Left renal pelvis (tissue), 4 donors: ENCODE results near the gene GZF1. TPM values are rescaled to one million over a fixed set of nuclear protein-coding genes. Genes with fewer than 3 reads are reported as not detected.

Experiments
- DNase-seq, 4 donors: peaks; one replicate each; pipeline ENCODE4 v3.0.0-alpha.2; 2013; ENCODE audit warnings: low read depth in 4 of 4, low spot score in 3 of 4
- polyA plus RNA-seq, 4 donors: library from polyadenylated mRNA; unstranded; fragments of 120-200 nt; gene quantifications; one replicate each; pipeline ENCODE4 v1.2.1, GENCODE V29; 2013; ENCODE audit not compliant: insufficient read length in 4 of 4

The GZF1 gene
- polyA plus RNA-seq, 4 donors: 13.4 to 18.9 (median 16.5) TPM

GRCh38 chr20:23404196-23404595 lies 42.2 kb downstream of the GZF1 start:
- DNase-seq: no peak

DNA sequence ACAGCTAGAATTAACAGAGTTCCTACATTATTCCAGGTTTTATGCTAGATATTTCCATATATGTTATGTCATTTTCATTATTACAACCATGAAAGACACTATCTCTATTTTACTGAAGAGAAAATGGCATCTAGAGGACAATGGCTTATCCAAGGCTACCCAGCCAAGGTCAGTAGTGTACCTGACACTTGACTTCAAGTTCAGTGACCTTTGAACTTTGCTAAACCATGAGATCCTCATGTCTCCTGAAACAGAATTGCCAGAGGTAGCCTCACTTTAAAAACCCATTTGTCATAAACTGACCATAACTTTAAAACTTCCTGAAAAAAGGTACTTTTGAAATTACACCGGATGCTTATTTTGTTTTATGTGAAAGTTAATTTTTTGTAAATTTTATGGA lies 44.9 kb downstream of the GZF1 start:
- DNase-seq: no peak

DNA sequence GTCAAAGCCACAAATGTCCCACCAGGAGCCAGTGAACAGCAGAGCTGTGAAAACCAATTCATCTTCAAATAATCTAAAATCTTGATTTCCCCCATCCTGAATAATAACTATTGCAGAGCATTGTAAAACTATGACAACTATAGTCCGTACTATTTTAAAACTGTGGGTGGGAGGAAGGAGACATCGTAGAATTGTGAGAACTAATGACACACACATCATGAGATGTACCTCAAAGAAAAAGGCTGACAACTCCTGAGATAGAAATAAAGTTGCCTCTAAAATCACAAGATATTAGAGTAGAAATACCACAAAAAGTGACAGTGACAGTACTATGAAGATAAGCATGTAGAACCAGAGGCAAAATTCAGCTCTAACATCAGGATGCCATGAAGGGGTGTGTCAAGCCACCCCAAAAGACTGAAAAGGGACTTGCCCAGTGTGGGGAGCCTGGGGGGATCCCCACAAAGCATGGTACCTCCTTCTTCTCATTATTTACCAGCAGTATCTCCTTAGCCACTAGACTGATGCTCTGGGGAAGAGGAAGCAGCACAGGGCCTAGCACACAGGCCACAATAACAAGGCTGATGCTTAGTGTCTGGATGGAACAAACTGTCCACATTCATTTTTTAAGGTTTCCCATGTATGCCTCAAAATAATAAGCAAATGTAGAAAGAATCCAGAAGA lies 45.9 kb downstream of the GZF1 start:
- DNase-seq: no peak

GRCh38 chr20:23408957-23409356 lies 47.0 kb downstream of the GZF1 start:
- DNase-seq: no peak

DNA sequence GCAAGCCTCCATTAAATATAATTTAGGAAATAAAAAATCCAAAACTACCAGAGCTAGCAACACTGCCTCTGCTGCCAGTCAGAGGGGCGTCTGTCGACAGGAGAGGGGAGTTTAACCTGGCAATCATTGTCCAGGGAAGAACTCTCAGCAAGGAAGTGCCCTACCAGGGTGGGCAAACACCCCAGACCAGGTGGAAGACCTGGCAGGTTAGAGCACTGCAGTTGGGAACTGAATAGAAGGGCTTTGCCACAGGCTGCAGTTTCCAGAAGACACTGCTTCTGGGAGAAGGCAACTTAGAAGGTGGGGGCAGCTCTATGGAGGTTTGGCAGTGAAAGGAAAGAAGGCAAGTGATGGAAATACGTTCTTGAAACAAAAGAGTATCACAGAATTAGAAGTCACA lies 47.8 kb downstream of the GZF1 start:
- DNase-seq: no peak

GRCh38 chr20:23410916-23411695 lies 49.1 kb downstream of the GZF1 start:
- no peak for DNase-seq

GRCh38 chr20:23412026-23412425 lies 50.0 kb downstream of the GZF1 start:
- no peak for DNase-seq

- DNase-seq: no peak
Observed at GRCh38 chr20:23413862-23414422, 52.0 kb downstream of the GZF1 start.

GRCh38 chr20:23414526-23415188 lies 52.7 kb downstream of the GZF1 start:
- DNase-seq: no peak

DNA sequence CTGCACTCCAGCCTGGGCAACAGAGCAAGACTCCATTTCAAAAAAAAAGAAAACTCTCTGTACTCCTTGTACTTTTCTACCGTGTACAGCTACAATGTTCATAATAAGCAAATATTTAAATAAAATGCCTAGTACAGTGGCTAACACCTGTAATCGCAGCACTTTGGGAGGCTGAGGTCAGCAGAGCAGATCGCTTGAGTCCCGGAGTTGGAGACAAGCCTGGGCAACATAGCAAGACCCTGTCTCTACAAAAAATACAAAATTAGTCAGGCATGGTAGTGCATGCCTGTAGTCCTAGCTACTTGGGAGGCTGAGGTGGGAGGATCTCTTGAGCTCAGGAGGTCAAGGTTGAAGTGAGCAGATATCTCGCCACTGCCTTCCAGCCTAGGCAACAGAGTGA lies 53.6 kb downstream of the GZF1 start:
- no peak for DNase-seq

DNA sequence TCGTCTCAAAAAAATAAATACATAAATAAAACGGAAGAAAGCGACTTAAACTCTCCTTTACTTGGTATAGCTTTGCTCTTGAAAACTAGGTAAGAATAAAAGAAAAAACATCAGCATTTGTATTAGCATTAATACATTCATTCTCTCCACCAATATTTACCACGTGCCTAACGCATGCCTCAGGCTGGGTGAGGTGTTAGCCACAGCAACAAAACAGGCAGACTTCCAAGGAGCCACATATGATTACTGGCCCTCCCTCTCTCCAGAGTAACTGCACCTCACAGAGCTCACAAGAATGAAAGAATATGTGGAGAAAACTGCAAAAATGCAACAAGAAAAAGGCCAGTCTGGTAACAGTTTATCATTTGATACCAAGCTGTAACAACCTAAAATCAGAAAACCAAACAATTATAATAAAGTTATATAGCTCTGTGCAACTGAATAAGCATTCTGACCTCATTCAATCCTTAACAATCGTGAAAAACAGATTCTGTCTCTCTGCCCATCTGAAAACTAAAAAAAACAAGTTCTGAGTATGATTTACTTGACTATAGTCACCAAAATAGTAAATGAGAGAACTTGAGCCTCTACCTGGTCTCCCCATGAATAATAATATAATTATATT lies 54.1 kb downstream of the GZF1 start:
- no peak for DNase-seq

DNA sequence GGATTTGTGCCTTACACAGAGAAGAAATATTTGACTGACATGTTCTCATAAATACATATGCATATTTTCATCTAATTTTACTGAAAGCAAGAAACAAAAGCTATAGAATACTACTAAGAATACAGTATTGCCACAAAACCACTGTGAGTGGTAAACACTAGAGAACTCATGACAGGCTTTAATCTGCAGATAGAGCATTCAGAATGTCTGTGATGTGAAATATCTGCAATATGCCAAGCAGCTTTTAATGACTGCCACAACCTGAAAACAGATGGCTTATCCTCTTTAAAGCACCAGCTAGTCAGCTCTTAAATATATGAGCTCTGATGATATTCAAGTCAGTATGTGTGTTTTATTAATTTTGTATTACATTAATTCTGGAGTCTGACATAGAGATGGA lies 55.9 kb downstream of the GZF1 start:
- no peak for DNase-seq

- DNase-seq: no peak
Observed at GRCh38 chr20:23419657-23419994, 57.6 kb downstream of the GZF1 start.

- DNase-seq: peak in 1 of 4 donors; percentile 24
Observed at GRCh38 chr20:23419995-23420901, 58.3 kb downstream of the GZF1 start.

DNA sequence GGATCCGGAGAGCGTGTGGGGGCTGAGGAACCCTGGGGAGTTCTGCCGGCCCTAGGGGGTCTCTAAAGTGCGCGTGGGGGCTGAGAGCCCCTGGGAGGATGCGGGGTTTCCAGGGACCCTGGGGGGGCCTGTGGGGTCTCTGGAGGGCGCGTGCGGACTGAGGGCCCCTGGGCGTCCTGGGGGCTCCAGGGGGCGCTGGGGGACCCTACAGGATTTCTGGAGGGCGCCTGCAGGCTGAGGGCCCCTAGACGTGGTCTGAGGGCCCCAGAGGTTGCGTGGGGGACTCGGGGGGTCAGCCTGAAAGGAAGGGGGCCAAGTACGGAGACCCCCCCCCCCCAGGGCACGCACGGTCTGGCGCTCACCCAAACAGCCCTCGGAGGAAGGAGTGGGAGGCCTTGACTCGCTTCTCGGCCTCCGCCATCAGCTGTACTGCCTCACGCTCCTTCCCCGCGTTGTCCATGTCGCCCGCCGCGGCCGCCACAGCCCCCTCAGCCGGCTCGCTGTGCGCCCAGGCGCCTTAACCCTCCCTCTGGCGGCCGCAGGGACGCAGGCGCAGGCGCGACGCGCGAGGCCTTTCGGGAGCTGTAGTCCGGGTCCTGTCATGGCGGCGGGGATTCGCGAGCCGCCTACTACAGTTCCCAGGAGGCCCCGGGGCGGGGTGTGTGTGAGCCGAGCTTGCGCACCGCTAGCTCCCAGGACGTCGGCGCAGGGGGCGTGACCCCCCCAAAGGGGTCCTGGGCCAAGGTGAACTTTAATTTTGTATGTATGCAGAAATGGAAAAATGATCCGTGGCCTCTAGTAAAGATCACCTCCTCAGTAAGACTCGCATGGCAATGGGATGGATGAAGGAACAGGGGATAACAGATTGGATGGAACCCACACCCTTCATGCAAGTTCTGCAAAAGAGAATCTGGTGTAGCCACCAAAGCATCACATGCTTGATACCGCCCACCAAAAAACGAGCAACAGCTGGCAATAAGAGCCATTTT lies 59.3 kb downstream of the GZF1 start, which contains the start of gene NAPB:
Gene NAPB (minus strand): TSS at position 546 of the 989 bp plus-strand sequence. CDS start 86 bp downstream, at position 460.
- DNase-seq: peak; percentile 78 to 86 (median 83)
